Activated T-helper 1 cell treated with Interleukin-2 at 50 U/mL for 16 hours (primary cell): ENCODE data around the gene TEPSIN.

Experiments used
- DNase-seq: peaks from one replicate; pipeline ENCODE4 v3.0.0-alpha.2; 2020; ENCODE audit warnings: low read depth

TEPSIN gene

GRCh38 chr17:81250286-81251093 is 11.6 kb upstream of the TEPSIN start:
- DNase-seq: no peak

DNA sequence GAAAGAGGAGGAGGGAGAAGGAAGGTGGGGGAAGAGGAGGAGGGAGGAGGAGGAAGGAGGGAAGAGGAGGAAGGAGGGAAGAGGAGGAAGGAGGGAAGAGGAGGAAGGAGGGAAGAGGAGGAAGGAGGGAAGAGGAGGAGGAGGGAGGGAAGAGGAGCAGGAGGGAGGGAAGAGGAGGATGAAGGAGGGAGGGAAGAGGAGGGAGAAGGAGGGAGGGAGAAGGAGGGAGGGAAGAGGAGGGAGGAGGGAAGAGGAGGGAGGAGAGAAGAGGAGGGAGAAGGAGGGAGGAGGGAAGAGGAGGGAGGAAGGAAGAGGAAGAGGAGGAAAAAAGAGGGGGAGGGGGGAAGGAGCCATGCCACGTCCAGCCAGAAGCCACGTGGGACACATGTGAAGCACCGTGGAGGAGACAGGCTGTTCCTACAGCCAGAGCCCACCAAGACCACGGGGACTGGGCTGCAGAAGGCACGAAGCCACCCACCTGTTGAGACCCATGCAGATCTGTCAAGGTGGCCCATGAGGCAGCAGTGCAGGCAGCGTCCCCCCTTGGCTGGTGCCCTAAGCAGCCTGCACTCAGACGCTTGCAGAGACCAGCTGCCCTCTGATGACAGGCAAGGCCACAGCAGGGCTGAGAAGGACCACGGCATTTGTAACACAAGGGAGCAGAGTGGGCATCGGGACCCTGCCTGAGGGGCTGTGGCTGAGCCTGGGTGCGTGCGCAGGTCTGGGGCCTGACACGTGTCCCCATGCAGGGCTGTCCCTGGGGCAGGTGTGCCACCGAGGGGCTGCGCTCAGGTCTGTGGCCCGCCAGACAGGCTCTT is 10.6 kb upstream of the TEPSIN start:
- no peak for DNase-seq

GRCh38 chr17:81248649-81249048 is 9.8 kb upstream of the TEPSIN start:
- no peak for DNase-seq

GRCh38 chr17:81247339-81247990 is 8.6 kb upstream of the TEPSIN start:
- no peak for DNase-seq

- no peak for DNase-seq
Measured at GRCh38 chr17:81246679-81247338, 8.0 kb upstream of the TEPSIN start.

GRCh38 chr17:81246343-81246670 is 7.5 kb upstream of the TEPSIN start:
- no peak for DNase-seq

DNA sequence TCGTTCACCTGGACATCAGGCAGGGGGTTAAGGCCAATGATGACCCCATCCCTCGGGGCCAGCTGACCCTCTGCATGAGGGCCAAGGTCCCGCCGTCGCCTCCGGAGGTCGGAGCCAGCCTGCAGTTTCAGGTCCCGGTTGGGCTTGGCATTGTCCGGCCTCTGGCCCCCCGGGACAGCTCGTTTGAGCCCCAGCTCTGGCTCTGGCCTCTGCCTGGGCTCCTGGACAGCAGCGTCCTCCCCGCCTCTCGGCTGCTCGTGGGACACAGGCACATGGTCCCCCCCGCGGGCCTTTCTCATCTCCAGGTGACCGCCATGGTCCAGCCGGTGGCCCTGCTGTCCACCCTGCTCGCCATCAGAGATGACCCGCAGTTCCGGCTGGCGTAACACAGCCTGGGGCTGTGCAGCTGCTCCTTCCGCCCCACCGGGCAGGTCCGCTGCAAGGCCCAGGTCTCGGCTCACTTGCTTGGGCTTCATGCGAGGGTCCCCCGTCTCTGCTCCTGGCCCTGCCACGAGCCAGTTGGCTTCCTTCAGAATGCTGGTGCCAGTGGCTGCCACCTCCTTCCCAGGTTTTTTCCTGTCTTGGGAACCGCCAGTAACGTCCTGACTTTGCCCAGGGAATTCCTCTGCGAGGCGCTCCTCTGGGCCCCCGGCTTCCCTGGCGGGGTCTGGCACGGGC is 6.9 kb upstream of the TEPSIN start:
- no peak for DNase-seq

DNA sequence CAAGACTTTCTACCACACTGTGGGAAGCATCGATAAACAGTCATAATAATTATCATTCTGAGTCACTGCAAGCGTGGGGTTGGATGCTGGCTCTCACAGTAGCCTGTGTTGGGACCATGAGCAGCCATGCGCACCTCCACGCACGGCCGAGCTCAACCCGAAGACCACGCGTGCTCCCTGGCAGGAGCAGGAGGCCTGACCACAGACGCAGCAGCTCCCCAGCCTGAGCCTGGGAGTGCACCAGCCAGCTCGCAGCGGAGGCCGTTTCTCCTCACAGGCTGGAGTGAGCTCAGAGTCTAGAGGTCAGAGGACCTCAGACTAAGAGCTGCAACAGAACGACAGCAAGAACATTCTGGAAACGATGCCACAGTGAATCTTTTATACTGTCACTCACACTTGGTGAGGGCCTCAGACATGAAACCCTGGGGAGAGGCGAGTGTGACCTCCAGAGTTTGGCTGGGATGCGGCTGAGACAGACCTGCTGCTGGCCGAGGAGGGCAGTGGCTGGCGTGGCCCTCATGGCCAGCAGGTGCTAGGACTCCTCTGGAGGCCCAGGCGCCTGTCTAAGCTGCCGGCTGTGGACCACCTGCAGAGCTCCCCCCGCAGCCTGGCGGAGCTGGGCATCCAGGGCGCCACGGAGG is 6.3 kb upstream of the TEPSIN start:
- DNase-seq: no peak

- DNase-seq: no peak
Measured at GRCh38 chr17:81244358-81245023, 5.6 kb upstream of the TEPSIN start.

DNA sequence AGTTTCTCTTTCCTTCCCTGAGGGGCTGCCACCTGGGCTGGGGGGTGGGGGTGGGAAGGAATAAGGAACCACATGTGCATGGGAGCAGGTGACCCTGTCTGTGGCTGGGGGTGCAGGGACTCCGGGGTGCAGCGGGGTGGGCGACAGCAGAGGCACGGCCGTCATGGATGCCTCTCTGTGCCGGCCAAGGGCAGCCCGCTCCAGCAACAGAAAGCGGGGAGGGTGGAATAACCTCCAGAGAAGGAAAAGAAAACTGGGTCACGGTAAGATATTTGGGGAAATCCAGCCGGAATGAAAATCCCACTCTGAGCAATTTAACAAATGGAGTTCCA is 4.4 kb upstream of the TEPSIN start:
- no peak for DNase-seq

DNA sequence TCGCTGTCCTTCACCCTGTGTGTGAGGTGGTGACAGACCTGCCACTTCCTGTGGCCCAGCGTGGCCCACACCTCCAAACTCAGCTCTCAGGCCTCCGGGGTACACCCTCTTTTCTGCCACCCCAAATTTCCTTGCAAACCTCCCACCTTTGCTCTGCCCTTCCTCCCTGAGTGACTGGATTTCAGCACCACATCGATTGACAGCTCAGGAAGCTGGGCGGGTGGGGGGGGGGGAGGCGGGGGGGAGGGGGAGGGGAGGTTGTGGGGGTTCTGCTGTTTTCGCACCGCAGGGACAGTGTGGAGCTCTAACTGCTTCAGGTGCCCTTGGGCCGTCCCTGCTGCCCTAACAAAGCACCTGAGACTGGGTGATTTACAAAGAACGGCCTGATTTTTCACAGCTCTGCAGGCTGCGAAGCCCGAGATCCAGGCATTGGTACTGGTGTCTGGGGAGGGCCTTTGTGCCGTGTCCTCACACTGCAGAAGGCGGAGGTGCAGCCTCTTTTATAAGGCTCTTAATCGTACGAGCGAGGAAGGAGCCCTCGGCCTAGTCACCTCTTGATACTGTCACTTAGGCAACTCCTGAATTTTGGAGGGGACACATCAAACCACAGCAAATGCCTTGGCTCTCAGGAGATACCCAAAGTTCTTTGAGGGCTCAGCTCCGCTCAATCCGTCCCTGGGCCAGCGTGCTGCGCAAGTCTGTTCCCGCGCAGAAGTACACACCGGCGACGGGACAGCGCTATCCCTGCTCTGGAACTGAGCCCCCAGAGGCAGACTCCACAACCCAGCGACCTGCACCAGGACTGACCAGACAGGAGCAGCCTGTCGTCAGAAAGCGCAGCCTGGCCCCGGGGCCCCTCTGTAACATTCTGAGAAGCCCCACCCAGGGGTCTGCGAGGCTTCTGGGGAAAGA is 3.8 kb upstream of the TEPSIN start:
- DNase-seq: no peak

- peak; percentile 33 for DNase-seq
Measured at GRCh38 chr17:81241648-81242420, 3.0 kb upstream of the TEPSIN start.

DNA sequence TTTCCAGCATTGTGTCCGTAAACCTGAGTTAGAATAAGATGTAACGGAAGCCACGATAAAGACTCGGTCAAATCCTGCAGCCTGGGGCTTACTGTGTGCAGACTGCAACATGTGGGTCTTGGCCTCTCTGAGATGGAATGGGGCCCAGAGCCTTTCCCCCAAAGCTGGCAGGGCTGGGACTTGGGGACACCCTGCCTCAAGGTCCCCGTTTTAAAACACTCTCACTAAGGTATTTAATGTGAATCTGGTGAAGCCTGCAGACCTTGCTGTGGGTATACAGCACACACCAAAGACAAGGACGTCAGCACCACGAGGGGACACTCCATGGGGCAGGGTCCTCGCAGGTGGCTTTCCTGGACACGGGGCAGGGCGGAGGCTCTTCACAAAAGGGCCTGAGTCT is 2.3 kb upstream of the TEPSIN start:
- no peak for DNase-seq

DNA sequence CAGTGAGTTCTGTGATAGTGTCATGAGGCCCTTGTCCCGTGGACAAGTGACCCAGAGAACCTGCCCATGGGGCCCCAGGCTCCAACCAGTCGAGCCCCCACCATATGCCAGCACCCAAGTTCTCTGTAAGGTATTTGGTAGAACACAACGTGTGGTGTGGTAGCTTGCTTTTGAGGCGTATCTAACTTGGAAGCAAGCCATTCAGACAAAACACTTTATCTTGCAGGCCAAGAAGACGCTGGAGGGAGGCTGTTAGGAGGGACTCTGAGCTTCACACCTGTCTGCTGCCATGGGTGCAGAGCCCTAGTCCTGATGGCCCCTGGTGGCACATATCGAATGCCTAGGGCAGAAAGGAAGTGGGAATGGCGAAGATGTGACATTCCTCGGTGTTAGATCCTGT is 1.9 kb upstream of the TEPSIN start:
- no peak for DNase-seq

DNA sequence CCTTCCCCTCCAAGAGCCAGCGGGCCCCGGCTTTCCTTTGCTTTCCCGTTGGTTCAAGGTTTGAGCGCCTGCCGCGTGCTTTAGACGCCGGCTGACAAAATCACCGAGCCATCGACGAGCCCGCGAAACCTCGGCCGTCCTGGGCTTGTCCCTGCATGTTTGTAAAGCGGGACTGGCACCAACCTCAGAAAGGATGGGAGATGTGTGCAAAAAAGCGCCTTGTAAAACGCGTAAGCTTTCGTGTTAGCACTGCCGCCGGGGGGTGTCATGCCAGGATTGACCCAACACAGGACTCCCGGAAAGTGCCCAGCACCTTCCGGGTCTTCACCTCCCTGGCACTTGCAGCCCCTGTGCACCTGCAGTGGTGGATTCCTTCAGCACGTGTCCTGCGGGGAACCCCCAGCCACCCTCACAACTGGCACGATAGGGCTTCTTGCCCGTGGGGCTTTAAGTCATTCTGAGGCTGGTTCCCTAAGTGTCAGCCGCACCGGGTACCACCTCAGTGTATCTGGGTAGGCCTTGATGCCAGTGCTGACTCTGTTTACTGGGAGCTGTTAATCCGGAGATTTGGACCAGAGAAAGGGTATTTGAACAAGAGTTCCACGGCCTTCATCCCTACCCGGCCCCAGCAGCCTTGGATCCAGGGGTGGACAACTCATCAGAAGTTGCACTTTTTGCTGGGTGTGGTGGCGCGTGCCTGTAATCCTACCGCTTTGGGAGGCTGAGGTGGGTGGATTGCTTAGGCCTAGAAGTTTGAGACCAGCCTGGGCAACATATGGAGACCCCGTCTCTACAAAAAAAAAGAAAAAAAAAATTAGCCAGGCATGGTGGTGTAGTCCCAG is 1.1 kb upstream of the TEPSIN start:
- no peak for DNase-seq

DNA sequence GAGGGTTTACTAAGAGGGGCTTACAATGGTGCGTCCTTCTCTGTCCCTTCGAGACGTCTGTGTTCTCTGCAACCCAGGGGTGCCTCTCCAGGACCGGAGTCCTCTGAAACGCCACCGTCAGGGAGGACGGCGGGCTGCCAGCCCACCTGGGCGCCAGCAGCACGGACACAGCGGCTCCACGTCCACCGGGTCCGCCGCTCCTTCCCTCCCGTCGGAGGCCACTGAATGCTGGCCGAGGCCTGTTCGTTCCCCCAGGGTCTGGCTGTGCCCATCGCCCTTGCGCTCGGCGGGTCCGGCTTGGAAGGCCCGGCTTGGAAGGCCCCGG is 403 bp downstream of the TEPSIN start:
- no peak for DNase-seq

DNA sequence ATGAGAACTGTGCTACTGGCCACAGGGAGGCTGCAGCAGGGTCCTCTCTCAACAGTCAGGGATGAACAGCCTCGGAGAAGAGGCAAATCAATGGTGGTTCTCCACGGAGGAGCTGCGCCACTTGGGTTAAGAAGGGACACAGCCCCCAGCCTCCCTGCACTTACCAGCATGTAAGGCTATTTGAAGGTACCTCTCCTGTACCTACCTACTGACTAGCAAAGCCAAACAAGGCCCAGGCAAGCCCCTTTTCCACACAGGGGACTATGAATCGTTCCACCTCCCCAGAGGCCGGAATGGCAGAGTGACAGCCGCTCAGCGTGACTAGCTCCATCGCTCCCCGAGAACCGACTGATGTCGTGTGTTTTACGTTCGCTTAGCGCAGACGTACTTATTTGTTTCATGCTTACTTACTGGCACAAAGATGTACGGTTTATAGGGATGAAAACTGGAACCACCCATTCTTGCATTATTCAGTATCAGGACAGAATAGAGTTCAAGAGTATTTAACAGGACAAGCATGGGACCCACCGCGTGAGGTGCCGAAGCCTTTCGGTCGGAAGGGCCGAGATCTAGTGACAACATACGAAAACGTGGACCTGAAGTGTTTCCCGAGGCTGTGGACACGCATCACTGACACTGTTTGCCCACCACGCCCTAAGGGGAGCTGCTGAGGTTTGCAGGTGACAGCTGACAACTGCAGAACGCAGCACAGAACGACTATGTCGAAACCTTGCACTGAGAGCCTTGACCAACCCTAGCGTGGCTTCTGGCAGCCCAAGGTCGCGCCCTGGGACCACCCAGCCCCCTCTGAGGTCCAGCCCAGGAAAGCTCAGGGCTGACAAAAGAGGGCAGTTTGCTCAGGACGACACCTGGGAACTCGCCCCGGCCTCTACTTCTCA is 1.0 kb downstream of the TEPSIN start:
- DNase-seq: no peak
